Astrocyte (in vitro differentiated cells and primary cell): Measurements from ENCODE around the gene CARM1. TPM values are rescaled to one million over a fixed set of nuclear protein-coding genes. Genes with fewer than 3 reads are reported as not detected.

Experiments used
- DNase-seq: peaks from one replicate; pipeline ENCODE4 v3.0.0-alpha.2; 2010; ENCODE audit warnings: low read depth
- FAIRE-seq: peaks from 2 replicates; lab custom pipeline; 2011; peaks lifted over from hg19 to GRCh38; lab: Jason Lieb, UNC
- H2AFZ ChIP-seq: 2 replicates; pipeline ENCODE4 v1.6.0; 2012; ENCODE audit warnings: low read depth, low read length, inconsistent platforms
- H3K27ac ChIP-seq: 2 replicates; pipeline ENCODE4 v1.5.1; 2011; ENCODE audit warnings: low read depth, low read length, inconsistent platforms
- H3K27me3 ChIP-seq: 2 replicates; pipeline ENCODE4 v1.6.0; 2011; ENCODE audit warnings: low read length, inconsistent platforms; ENCODE audit not compliant: insufficient read depth
- H3K36me3 ChIP-seq: 2 replicates; pipeline ENCODE4 v1.5.1; 2011; ENCODE audit warnings: low read length, inconsistent platforms; ENCODE audit not compliant: insufficient read depth
- H3K4me1 ChIP-seq: 2 replicates; pipeline ENCODE4 v1.5.1; 2011; ENCODE audit warnings: low read length, inconsistent platforms; ENCODE audit not compliant: insufficient read depth
- H3K4me2 ChIP-seq: 2 replicates; pipeline ENCODE4 v1.6.0; 2012; ENCODE audit warnings: low read length, inconsistent platforms
- H3K4me3 ChIP-seq: 2 replicates; pipeline ENCODE4 v1.5.1; 2011; ENCODE audit warnings: low read depth, mild to moderate bottlenecking, low read length, inconsistent platforms; ENCODE audit not compliant: insufficient read depth
- H3K79me2 ChIP-seq: 2 replicates; pipeline ENCODE4 v1.6.0; 2012; ENCODE audit warnings: mild to moderate bottlenecking, low read length, inconsistent platforms; ENCODE audit not compliant: insufficient read depth
- H3K9ac ChIP-seq: 2 replicates; pipeline ENCODE4 v1.6.0; 2012; ENCODE audit warnings: mild to moderate bottlenecking, low read length, inconsistent platforms
- H3K9me3 ChIP-seq: 2 replicates; pipeline ENCODE4 v1.5.1; 2012; ENCODE audit warnings: low read depth, mild to moderate bottlenecking, low read length, inconsistent platforms; ENCODE audit not compliant: insufficient read depth
- H4K20me1 ChIP-seq: 2 replicates; pipeline ENCODE4 v1.6.0; 2012; ENCODE audit warnings: low read length, inconsistent platforms; ENCODE audit not compliant: insufficient read depth
- H3K27ac Mint-ChIP-seq: one replicate; pipeline ENCODE4 v1.8.0; 2021; ENCODE audit warnings: mild to moderate bottlenecking, mixed read lengths; ENCODE audit not compliant: unreplicated experiment
- H3K27me3 Mint-ChIP-seq: one replicate; pipeline ENCODE4 v1.8.0; 2021; ENCODE audit warnings: low read depth, mixed read lengths; ENCODE audit not compliant: unreplicated experiment
- H3K36me3 Mint-ChIP-seq: one replicate; pipeline ENCODE4 v1.8.0; 2021; ENCODE audit warnings: low read depth, mixed read lengths; ENCODE audit not compliant: unreplicated experiment
- H3K4me1 Mint-ChIP-seq: one replicate; pipeline ENCODE4 v1.8.0; 2021; ENCODE audit warnings: low read depth, mixed read lengths; ENCODE audit not compliant: unreplicated experiment
- H3K4me3 Mint-ChIP-seq: one replicate; pipeline ENCODE4 v1.8.0; 2021; ENCODE audit warnings: mild to moderate bottlenecking, moderate library complexity, mixed read lengths; ENCODE audit not compliant: unreplicated experiment
- H3K9me3 Mint-ChIP-seq: one replicate; pipeline ENCODE4 v1.8.0; 2021; ENCODE audit warnings: mild to moderate bottlenecking, mixed read lengths; ENCODE audit not compliant: unreplicated experiment
- EZH2 ChIP-seq: IDR thresholded peaks from 2 replicates; pipeline ENCODE4 v1.6.1; 2012; ENCODE audit warnings: mild to moderate bottlenecking, low read length, inconsistent platforms; ENCODE audit not compliant: insufficient read depth
- total RNA-seq: library from RNA; stranded (reverse); gene quantifications from 2 replicates; pipeline ENCODE4 v1.2.1, GENCODE V29; 2021
- TF ChIP-seq, protein P1 (sequence below): IDR thresholded peaks from 2 replicates; pipeline ENCODE4 v1.5.1; 2011; ENCODE audit warnings: low read depth, mild to moderate bottlenecking, inconsistent platforms, low read length, moderate library complexity; ENCODE audit not compliant: insufficient read depth

The CARM1 gene
- total RNA-seq, 1 donor from 2014 or later: 62.6 TPM

- H3K79me2 ChIP-seq: peaks cover 82% of the 10 kb centered on the region
Observed at GRCh38 chr19:10895363-10895762, 24.0 kb downstream of the CARM1 start.

GRCh38 chr19:10895920-10896319 lies 24.6 kb downstream of the CARM1 start:
- H3K27me3 Mint-ChIP-seq: no peaks in the 10 kb centered on the region
- Histone ChIP-seq H2AFZ (no peak overlapping the region), H3K27me3 (no peaks in the 10 kb centered on the region), H3K9ac (no peak overlapping the region), H3K4me3 (no peak overlapping the region), H3K27ac (no peak overlapping the region), H4K20me1 (peaks cover 89% of the 10 kb centered on the region), H3K9me3 (no peaks in the 10 kb centered on the region), H3K4me2 (no peak overlapping the region), H3K4me1 (peaks cover 13% of the 10 kb centered on the region), H3K79me2 (peaks cover 81% of the 10 kb centered on the region), H3K36me3 (no peaks in the 10 kb centered on the region)
- H3K36me3 Mint-ChIP-seq: peaks cover 3% of the 10 kb centered on the region
- peaks cover 11% of the 10 kb centered on the region for H3K4me1 Mint-ChIP-seq
- no peaks in the 10 kb centered on the region for H3K9me3 Mint-ChIP-seq
- DNase-seq (no peak), FAIRE-seq (no peak)
- H3K27ac Mint-ChIP-seq: no peak overlapping the region
- no peak for TF ChIP-seq EZH2
- TF ChIP-seq, protein P1, sequence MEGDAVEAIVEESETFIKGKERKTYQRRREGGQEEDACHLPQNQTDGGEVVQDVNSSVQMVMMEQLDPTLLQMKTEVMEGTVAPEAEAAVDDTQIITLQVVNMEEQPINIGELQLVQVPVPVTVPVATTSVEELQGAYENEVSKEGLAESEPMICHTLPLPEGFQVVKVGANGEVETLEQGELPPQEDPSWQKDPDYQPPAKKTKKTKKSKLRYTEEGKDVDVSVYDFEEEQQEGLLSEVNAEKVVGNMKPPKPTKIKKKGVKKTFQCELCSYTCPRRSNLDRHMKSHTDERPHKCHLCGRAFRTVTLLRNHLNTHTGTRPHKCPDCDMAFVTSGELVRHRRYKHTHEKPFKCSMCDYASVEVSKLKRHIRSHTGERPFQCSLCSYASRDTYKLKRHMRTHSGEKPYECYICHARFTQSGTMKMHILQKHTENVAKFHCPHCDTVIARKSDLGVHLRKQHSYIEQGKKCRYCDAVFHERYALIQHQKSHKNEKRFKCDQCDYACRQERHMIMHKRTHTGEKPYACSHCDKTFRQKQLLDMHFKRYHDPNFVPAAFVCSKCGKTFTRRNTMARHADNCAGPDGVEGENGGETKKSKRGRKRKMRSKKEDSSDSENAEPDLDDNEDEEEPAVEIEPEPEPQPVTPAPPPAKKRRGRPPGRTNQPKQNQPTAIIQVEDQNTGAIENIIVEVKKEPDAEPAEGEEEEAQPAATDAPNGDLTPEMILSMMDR: no peak
- no peak overlapping the region for H3K4me3 Mint-ChIP-seq

More at GRCh38 chr19:10895363-10895762, 24.0 kb downstream of the CARM1 start:
- DNase-seq (no peak), FAIRE-seq (no peak)
- Histone ChIP-seq H3K4me3 (no peak overlapping the region), H3K4me2 (no peak overlapping the region), H3K27me3 (no peaks in the 10 kb centered on the region), H3K36me3 (no peaks in the 10 kb centered on the region), H3K4me1 (peaks cover 13% of the 10 kb centered on the region), H2AFZ (no peak overlapping the region), H3K9ac (no peak overlapping the region), H3K9me3 (no peaks in the 10 kb centered on the region), H3K27ac (no peak overlapping the region), H4K20me1 (peaks cover 90% of the 10 kb centered on the region)
- Mint-ChIP-seq H3K4me1 (peaks cover 11% of the 10 kb centered on the region), H3K36me3 (peaks cover 3% of the 10 kb centered on the region), H3K4me3 (no peak overlapping the region), H3K27ac (no peak overlapping the region), H3K27me3 (no peaks in the 10 kb centered on the region), H3K9me3 (no peaks in the 10 kb centered on the region)
- TF ChIP-seq, protein P1: no peak
- TF ChIP-seq EZH2: no peak

- no peak for TF ChIP-seq EZH2
- TF ChIP-seq, protein P1: no peak
- H4K20me1 ChIP-seq: peaks cover 89% of the 10 kb centered on the region
- no peaks in the 10 kb centered on the region for H3K9me3 Mint-ChIP-seq
Observed at GRCh38 chr19:10896851-10897526, 25.6 kb downstream of the CARM1 start.

More at GRCh38 chr19:10896851-10897526, 25.6 kb downstream of the CARM1 start:
- H3K27me3 ChIP-seq: no peaks in the 10 kb centered on the region
- no peaks in the 10 kb centered on the region for H3K36me3 ChIP-seq
- H3K4me1 ChIP-seq: peaks cover 13% of the 10 kb centered on the region
- no peaks in the 10 kb centered on the region for H3K9me3 ChIP-seq
- H3K79me2 ChIP-seq: peaks cover 81% of the 10 kb centered on the region
- H3K4me3 ChIP-seq: no peak overlapping the region
- H3K4me3 Mint-ChIP-seq: no peak overlapping the region
- no peak overlapping the region for H3K4me2 ChIP-seq
- no peak for DNase-seq
- no peak overlapping the region for H2AFZ ChIP-seq
- no peaks in the 10 kb centered on the region for H3K27me3 Mint-ChIP-seq
- H3K27ac Mint-ChIP-seq: no peak overlapping the region
- no peak overlapping the region for H3K9ac ChIP-seq
- peaks cover 3% of the 10 kb centered on the region for H3K36me3 Mint-ChIP-seq
- H3K27ac ChIP-seq: no peak overlapping the region
- no peak for FAIRE-seq
- H3K4me1 Mint-ChIP-seq: peaks cover 6% of the 10 kb centered on the region
